Measurements from ENCODE around the gene IDUA. TPM values are rescaled to one million over a fixed set of nuclear protein-coding genes. Genes with fewer than 3 reads are reported as not detected.
"Not testable (repeated sequence)": the region's sequence is repeated elsewhere in the genome, so short reads cannot be mapped to it uniquely, and the experiment has no call there.

The IDUA gene
- 10 to 100 TPM; 15.7 to 17.5 TPM for total RNA-seq

GRCh38 chr4:986879-987623 is at the start of gene IDUA:
TSS of gene IDUA (plus strand) at chr4:987044. CDS start at chr4:987085, 41 bp downstream.
- H3K4me1 Mint-ChIP-seq (ENCODE audit: low read depth in 2 of 2), result peaks cover 9 to 12% of the 10 kb centered on the region in 2 donors
- H3K27me3 Mint-ChIP-seq, result no peaks in the 10 kb centered on the region
- H3K27ac Mint-ChIP-seq, result peak within 1 kb of the TSS; percentile 60 to 85
- peak; percentile 91 to 94 for ATAC-seq
- H3K4me3 Mint-ChIP-seq, result peak within 1 kb of the TSS; percentile 86
- H3K36me3 Mint-ChIP-seq, result no peaks in the 10 kb centered on the region
- peak; percentile 88 for DNase-seq (ENCODE audit: low spot score)
- H3K9me3 Mint-ChIP-seq, result no peaks in the 10 kb centered on the region

- H3K4me1 Mint-ChIP-seq (ENCODE audit: low read depth in 2 of 2); H3K36me3 Mint-ChIP-seq; H3K27ac Mint-ChIP-seq; H3K27me3 Mint-ChIP-seq; ATAC-seq; H3K9me3 Mint-ChIP-seq; DNase-seq (ENCODE audit: low spot score); H3K4me3 Mint-ChIP-seq: not testable (repeated sequence)
Measured at GRCh38 chr4:939508-939907, 47.3 kb upstream of the IDUA start.

DNA sequence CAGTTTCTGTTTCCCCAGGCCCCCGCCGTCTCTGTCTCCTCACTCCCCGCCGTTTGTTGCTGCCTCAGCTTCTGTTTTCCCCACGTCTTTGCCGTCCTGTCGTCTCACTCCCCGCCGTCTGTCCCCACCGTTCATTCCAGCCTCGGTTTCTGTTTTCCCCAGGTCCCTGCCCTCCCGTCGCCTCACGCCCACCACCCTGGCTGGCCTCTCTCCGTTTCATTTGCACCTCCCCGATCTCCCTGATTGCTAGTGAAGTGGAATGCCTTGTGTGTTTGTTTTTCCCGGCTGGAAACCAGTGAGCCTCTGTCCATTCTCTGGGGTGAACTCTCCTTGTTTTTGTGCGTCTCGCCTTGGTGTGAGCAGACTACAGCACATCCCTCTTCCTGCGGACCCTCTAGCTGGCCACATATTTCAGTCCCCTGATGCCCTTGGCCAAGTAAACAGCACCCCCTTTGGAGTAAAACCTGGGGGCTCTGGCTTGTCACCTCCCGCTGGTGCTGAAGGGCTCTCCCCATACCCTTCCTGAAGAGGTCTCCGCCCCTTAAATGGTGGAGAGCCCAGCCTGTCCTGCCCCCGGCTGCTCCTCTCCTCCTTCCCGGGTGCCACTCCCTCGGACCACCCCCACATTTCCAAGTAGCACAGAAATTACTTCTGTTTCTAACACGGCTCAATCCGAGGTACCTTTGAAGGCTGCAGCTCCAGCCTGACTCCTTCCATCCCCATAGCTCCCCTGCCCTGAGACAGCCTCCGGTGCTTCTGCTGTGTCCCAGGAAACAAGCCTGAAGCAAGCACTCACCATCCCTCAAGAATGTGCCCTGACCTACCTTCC is 41.4 kb upstream of the IDUA start:
- Mint-ChIP-seq H3K27ac (no peak overlapping the region), H3K9me3 (no peaks in the 10 kb centered on the region), H3K4me3 (no peak overlapping the region), H3K36me3 (no peaks in the 10 kb centered on the region), H3K4me1 (ENCODE audit: low read depth in 2 of 2) (peaks cover 10 to 15% of the 10 kb centered on the region in 2 donors), H3K27me3 (no peaks in the 10 kb centered on the region)
- DNase-seq (ENCODE audit: low spot score), result peak; percentile 51
- ATAC-seq, result no peak

DNA sequence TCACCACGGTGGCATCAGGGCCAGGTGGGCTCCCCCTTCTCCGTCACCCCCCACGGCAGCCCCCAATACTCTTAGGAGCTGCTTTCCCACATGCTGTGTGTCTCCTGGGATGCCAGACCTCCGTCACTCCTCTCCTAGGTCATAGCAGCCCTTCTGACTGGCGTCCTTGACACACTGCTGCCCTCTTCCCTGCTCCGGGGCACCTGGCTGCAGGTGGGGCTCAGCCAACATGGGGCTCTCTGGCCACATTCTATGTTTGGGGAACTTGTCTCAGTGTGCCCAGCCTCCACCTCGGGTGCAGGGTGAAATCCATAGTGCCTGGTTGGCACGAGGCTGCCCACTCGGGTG is 40.8 kb upstream of the IDUA start:
- no peak for DNase-seq (ENCODE audit: low spot score)
- no peaks in the 10 kb centered on the region for H3K27me3 Mint-ChIP-seq
- no peaks in the 10 kb centered on the region for H3K9me3 Mint-ChIP-seq
- ATAC-seq, result no peak
- H3K4me1 Mint-ChIP-seq (ENCODE audit: low read depth in 2 of 2), result peaks cover 10 to 20% of the 10 kb centered on the region in 2 donors
- H3K27ac Mint-ChIP-seq, result no peak overlapping the region
- H3K4me3 Mint-ChIP-seq, result no peak overlapping the region
- no peaks in the 10 kb centered on the region for H3K36me3 Mint-ChIP-seq

DNA sequence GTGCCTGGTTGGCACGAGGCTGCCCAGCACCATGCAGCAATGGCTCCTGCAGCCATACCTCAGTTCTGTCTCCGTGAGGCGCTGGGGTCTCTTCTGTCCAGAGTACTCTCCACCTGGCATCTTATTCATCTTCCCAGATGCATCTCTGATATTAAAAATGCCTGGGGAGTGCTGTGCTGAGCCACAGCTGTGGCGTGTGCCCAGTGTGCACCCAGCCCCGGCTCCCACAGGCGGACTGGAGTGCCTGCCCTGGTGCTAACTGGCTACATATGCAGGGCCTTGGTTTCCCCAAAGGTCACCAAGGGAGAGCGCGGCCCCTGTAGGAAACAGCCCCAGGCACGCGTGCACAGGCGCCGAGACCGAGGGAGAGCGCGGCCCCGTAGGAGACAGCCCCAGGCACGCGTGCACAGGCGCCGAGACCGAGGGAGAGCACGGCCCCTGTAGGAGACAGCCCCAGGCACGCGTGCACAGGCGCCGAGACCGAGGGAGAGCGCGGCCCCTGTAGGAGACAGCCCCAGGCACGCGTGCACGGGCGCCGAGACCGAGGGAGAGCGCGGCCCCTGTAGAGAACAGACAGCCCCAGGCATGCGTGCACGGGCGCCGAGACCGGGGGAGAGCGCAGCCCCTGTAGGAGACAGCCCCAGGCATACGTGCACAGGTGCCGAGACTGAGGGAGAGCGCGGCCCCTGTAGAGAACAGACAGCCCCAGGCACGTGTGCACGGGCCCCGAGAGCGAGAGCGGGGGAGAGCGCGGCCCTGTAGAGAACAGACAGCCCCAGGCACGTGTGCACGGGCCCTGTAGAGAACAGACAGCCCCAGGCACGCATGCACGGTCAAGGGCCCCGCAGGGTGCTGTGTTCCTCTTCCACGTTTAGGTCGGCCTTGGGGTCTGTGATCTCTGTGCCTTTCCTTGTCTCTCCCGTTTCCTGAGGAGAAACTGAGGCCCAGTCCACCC is 40.0 kb upstream of the IDUA start:
- Mint-ChIP-seq H3K27ac (no peak overlapping the region), H3K36me3 (no peaks in the 10 kb centered on the region), H3K9me3 (no peaks in the 10 kb centered on the region), H3K27me3 (no peaks in the 10 kb centered on the region), H3K4me3 (no peak overlapping the region), H3K4me1 (ENCODE audit: low read depth in 2 of 2) (peaks cover 10 to 22% of the 10 kb centered on the region in 2 donors)
- no peak for ATAC-seq
- peak; percentile 34 for DNase-seq (ENCODE audit: low spot score)

DNA sequence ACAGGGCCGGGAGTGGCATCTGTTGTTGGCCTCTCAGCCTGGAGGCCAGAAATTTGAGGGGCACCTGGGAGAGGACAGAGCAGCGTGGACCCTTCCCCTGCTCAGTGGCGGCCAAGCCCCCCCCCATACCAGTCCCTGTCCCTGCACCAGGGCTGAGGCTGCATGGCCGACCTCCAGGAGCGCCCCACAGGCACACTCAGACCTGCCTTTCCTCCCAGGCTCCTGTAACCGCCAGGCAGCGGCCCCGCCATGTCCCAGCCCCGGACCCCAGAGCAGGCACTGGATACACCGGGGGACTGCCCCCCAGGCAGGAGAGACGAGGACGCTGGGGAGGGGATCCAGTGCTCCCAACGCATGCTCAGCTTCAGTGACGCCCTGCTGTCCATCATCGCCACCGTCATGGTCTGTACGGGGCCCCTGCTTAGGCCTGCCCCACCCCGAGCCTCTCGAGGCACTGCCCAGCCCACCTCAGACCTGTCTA is 39.3 kb upstream of the IDUA start:
- Mint-ChIP-seq H3K4me1 (ENCODE audit: low read depth in 2 of 2) (peaks cover 10 to 22% of the 10 kb centered on the region in 2 donors), H3K4me3 (no peak overlapping the region), H3K27me3 (no peaks in the 10 kb centered on the region), H3K36me3 (no peaks in the 10 kb centered on the region), H3K27ac (no peak overlapping the region), H3K9me3 (no peaks in the 10 kb centered on the region)
- ATAC-seq (no peak), DNase-seq (ENCODE audit: low spot score) (peak; percentile 46)

GRCh38 chr4:948101-948935 is 38.5 kb upstream of the IDUA start:
- Mint-ChIP-seq H3K27ac (no peak overlapping the region), H3K27me3 (no peaks in the 10 kb centered on the region), H3K4me1 (ENCODE audit: low read depth in 2 of 2) (peaks cover 10 to 22% of the 10 kb centered on the region in 2 donors), H3K9me3 (no peaks in the 10 kb centered on the region), H3K36me3 (no peaks in the 10 kb centered on the region), H3K4me3 (no peak overlapping the region)
- DNase-seq (ENCODE audit: low spot score), result peak; percentile 52
- ATAC-seq, result no peak

DNA sequence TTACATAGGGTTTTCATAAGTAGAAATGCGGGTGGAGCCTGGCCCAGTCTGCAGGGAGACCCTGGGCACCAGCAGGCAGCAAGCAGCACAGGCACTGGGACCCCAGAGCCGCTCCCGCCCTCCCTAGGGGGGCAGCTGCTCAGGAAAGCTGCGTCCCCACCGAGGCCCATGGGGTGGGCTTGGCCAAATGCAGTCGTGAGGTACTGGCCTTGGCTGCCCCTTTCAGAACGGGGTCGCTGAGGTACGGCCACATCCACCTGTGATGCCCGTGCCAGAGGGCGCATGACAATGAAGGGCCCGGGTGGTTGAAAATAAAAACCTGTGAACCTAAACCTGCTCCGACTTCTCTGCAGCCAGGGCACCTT is 37.9 kb upstream of the IDUA start:
- Mint-ChIP-seq H3K9me3 (no peaks in the 10 kb centered on the region), H3K4me1 (ENCODE audit: low read depth in 2 of 2) (peaks cover 10 to 22% of the 10 kb centered on the region in 2 donors), H3K27ac (no peak overlapping the region), H3K4me3 (no peak overlapping the region), H3K36me3 (no peaks in the 10 kb centered on the region), H3K27me3 (no peaks in the 10 kb centered on the region)
- DNase-seq (ENCODE audit: low spot score), result peak; percentile 54
- no peak for ATAC-seq

GRCh38 chr4:949656-950055 is 37.2 kb upstream of the IDUA start:
- DNase-seq (ENCODE audit: low spot score), result peak; percentile 60
- peaks cover 10 to 22% of the 10 kb centered on the region in 2 donors for H3K4me1 Mint-ChIP-seq (ENCODE audit: low read depth in 2 of 2)
- no peak overlapping the region for H3K27ac Mint-ChIP-seq
- H3K27me3 Mint-ChIP-seq, result no peaks in the 10 kb centered on the region
- no peak overlapping the region for H3K4me3 Mint-ChIP-seq
- H3K36me3 Mint-ChIP-seq, result no peaks in the 10 kb centered on the region
- H3K9me3 Mint-ChIP-seq, result no peaks in the 10 kb centered on the region
- no peak for ATAC-seq

DNA sequence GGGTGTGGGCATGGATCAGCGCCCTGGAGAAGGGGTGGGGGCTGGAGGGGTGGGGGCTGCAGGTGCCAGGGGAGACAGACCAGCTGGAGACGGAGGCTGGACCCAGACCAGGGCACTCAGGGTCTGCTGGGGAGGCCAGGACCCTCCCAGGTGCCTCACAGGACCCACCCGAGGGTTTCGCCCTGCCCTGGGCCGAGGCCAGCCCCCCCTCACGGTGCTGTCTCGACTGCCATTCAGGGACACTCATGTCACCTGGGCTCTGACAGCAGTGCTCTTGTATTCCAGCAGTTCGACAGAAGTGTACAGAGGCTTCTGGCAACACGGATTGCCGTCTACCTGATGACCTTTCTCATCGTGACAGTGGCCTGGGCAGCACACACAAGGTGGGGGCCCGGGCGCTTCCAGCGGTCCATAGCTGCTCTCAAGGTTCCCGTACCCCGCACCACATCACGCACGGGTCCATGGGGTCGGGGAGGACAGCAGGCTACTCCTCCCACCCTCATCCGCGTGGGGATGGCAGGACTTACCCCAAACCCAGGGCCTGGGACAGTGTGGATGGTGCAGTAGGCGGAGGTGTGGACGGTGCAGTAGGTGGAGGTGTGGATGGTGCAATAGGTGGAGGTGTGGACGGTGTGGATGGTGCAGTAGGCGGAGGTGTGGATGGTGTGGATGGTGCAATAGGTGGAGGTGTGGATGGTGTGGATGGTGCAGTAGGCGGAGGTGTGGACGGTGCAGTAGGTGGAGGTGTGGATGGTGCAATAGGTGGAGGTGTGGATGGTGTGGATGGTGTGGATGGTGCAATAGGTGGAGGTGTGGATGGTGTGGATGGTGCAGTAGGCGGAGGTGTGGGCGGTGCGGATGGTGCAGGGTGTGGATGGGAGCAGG is 36.5 kb upstream of the IDUA start:
- DNase-seq (ENCODE audit: low spot score), result peak; percentile 44
- H3K27ac Mint-ChIP-seq, result peak overlapping the region in 1 of 2 donors; percentile 69

DNA sequence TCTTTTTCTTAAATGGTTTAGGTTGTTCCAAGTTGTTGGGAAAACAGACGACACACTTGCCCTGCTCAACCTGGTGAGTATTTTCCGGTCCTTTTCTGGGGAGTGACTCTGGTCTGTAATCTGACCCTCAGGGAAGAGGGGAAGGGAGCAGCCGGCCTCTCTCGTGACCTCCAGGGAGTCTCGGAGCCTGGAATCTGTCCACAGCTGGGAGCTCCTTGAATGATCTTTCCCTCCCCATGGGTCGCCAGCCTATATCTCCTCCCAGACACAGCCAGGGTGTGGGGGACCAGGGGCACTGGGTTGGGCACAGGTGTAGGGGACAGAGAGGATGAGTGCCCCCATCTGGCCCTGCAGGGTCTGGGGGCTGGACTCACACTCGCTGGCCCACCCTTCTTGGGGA is 35.7 kb upstream of the IDUA start:
- no peak overlapping the region for H3K27ac Mint-ChIP-seq
- H3K9me3 Mint-ChIP-seq, result no peaks in the 10 kb centered on the region
- H3K36me3 Mint-ChIP-seq, result no peaks in the 10 kb centered on the region
- peaks cover 2 to 16% of the 10 kb centered on the region in 2 donors for H3K4me1 Mint-ChIP-seq (ENCODE audit: low read depth in 2 of 2)
- ATAC-seq (no peak), DNase-seq (ENCODE audit: low spot score) (no peak)
- H3K4me3 Mint-ChIP-seq, result no peak overlapping the region
- H3K27me3 Mint-ChIP-seq, result no peaks in the 10 kb centered on the region

More for the DNA sequence above, 36.5 kb upstream of the IDUA start:
- no peaks in the 10 kb centered on the region for H3K27me3 Mint-ChIP-seq
- H3K9me3 Mint-ChIP-seq, result no peaks in the 10 kb centered on the region
- H3K4me1 Mint-ChIP-seq (ENCODE audit: low read depth in 2 of 2), result peaks cover 10 to 22% of the 10 kb centered on the region in 2 donors
- no peak overlapping the region for H3K4me3 Mint-ChIP-seq
- peak in 1 of 2 donors; percentile 52 for ATAC-seq
- no peaks in the 10 kb centered on the region for H3K36me3 Mint-ChIP-seq
